ENCODE measurements around the gene DUS3L.

GRCh38 chr19:5784581-5785147 lies 6.3 kb downstream of the DUS3L start, which contains the start of gene PRR22:
- TF ChIP-seq POLR2AphosphoS5 (IDR thresholded peaks at IDR 0.05; ENCODE audit: low read depth, low read length), result no peak
- no peak for TF ChIP-seq TAF1 (IDR thresholded peaks at IDR 0.05; ENCODE audit: borderline replicate concordance, insufficient read depth, low read length)
